ENCODE data around the gene SLC34A1. TPM values are rescaled to one million over a fixed set of nuclear protein-coding genes. Genes with fewer than 3 reads are reported as not detected.
A peak's percentile ranks its signal among the peaks of the same experiment; 100 is the strongest.

The SLC34A1 gene
- total and polyA plus RNA-seq, 2 of the 4 experiments (the other 2 are of a cell fraction) = not detected

- peak; percentile 75 for TF ChIP-seq CTCF (conservative IDR thresholded peaks at IDR 0.05; ENCODE audit: low read depth, low read length)
These were observed 19.8 kb downstream of the SLC34A1 start (continued) for GRCh38 chr5:177403792-177404640.

Data from IMR-90 (cell line).